Thoracic aorta (tissue), 2 donors: ENCODE data around the gene CFAP107. TPM values are rescaled to one million over a fixed set of nuclear protein-coding genes. Genes with fewer than 3 reads are reported as not detected.

Experiments used
- ATAC-seq: fragments of 150-250 bp; one replicate; pipeline ENCODE4 v1.8.0; 2017; ENCODE audit warnings: low read depth; ENCODE audit not compliant: insufficient number of reproducible peaks, low FRiP score
- DNase-seq: peaks from one replicate; pipeline ENCODE4 v3.0.0-alpha.2; 2020; ENCODE audit warnings: low spot score
- H3K27ac ChIP-seq, 2 donors: fragments of 200-600 bp; sonication (generic); 1 replicate in 1 of 2; 2 replicates in 1 of 2; pipeline ENCODE4 v1.5.1; 2016; ENCODE audit warnings: mild to moderate bottlenecking in 2 of 2, moderate library complexity in 2 of 2
- H3K27me3 ChIP-seq: fragments of 200-600 bp; sonication (generic); replicated peaks from 2 replicates; pipeline ENCODE4 v1.6.0; 2016; ENCODE audit warnings: mild to moderate bottlenecking; ENCODE audit not compliant: insufficient read depth
- H3K36me3 ChIP-seq: fragments of 200-600 bp; sonication (generic); one replicate; pipeline ENCODE4 v1.5.1; 2016
- H3K4me1 ChIP-seq, 2 donors: fragments of 200-600 bp; sonication (generic); 1 replicate in 1 of 2; 2 replicates in 1 of 2; pipeline versions ENCODE4 v1.5.1 to v1.6.0; 2016; ENCODE audit warnings: low read depth in 2 of 2, mild to moderate bottlenecking in 1 of 2; ENCODE audit not compliant: control insufficient read depth in 1 of 2
- H3K4me3 ChIP-seq: fragments of 200-600 bp; sonication (generic); 2 replicates; pipeline ENCODE4 v1.5.1; 2016; ENCODE audit warnings: mild to moderate bottlenecking
- H3K9me3 ChIP-seq: fragments of 200-600 bp; sonication (generic); 2 replicates; pipeline ENCODE4 v1.5.1; 2016
- total RNA-seq, 2 donors: library from RNA; depleted of rRNA; stranded (reverse); fragments of >200 nt; gene quantifications; one replicate each; pipeline versions ENCODE4 v1.1.0 to v1.2.3, GENCODE V29; 2016
- TF ChIP-seq, protein P1 (sequence below): fragments of 200-600 bp; sonication (generic); IDR thresholded peaks from one replicate; pipeline ENCODE4 v1.5.1; 2019; ENCODE audit warnings: antibody characterized with exemption

The CFAP107 gene
- total RNA-seq, 2 donors from 2014 or later: not detected

DNA sequence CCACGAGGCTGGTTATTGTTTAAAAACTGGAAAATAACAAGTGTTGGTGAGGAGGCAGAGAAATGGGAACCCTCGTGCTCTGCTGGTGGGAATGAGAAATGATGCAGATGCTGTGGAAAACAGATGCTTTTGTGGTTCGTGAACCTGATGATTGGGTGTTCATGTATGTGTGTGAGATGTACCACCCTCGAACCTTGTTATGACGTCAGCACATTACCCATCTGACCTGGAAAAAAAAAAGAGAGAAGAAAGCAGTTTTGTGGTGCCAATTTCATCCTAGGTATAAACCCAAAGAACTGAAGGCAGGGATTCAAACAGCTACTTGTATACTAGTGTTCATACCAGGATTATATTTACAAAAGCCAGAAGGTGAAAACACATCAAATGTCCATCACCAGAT, 6.4 kb upstream of the CFAP107 start:
- DNase-seq (no peak), ATAC-seq (no peak)
- Histone ChIP-seq H3K36me3 (no peaks in the 10 kb centered on the region), H3K27me3 (no peaks in the 10 kb centered on the region), H3K9me3 (no peaks in the 10 kb centered on the region), H3K27ac (no peak overlapping the region), H3K4me3 (no peak overlapping the region), H3K4me1 (no peaks in the 10 kb centered on the region)
- TF ChIP-seq, protein P1, sequence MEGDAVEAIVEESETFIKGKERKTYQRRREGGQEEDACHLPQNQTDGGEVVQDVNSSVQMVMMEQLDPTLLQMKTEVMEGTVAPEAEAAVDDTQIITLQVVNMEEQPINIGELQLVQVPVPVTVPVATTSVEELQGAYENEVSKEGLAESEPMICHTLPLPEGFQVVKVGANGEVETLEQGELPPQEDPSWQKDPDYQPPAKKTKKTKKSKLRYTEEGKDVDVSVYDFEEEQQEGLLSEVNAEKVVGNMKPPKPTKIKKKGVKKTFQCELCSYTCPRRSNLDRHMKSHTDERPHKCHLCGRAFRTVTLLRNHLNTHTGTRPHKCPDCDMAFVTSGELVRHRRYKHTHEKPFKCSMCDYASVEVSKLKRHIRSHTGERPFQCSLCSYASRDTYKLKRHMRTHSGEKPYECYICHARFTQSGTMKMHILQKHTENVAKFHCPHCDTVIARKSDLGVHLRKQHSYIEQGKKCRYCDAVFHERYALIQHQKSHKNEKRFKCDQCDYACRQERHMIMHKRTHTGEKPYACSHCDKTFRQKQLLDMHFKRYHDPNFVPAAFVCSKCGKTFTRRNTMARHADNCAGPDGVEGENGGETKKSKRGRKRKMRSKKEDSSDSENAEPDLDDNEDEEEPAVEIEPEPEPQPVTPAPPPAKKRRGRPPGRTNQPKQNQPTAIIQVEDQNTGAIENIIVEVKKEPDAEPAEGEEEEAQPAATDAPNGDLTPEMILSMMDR: no peak

DNA sequence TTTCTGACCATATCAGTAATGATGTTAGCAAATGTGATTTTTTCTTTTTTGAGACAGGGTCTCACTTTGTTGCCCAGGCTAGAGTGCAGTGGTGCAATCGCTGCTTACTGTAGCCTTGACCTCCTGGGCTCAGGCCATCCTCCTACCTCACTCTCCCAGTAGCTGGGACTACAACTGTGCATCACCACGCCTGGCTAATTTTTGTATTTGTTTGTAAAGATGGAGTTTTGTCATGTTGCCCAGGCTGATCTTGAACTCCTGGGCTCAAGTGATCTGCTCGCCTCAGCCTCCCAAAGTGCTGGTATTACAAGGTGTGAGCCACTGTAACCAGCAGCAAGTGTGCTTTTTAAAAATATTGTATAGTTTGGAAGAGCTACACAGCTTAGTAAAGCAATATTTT, 4.1 kb upstream of the CFAP107 start:
- ATAC-seq (no peak), DNase-seq (no peak)
- Histone ChIP-seq H3K27ac (no peak overlapping the region), H3K4me3 (no peak overlapping the region), H3K36me3 (no peaks in the 10 kb centered on the region), H3K27me3 (no peaks in the 10 kb centered on the region), H3K4me1 (no peaks in the 10 kb centered on the region), H3K9me3 (no peaks in the 10 kb centered on the region)
- TF ChIP-seq, protein P1: no peak

DNA sequence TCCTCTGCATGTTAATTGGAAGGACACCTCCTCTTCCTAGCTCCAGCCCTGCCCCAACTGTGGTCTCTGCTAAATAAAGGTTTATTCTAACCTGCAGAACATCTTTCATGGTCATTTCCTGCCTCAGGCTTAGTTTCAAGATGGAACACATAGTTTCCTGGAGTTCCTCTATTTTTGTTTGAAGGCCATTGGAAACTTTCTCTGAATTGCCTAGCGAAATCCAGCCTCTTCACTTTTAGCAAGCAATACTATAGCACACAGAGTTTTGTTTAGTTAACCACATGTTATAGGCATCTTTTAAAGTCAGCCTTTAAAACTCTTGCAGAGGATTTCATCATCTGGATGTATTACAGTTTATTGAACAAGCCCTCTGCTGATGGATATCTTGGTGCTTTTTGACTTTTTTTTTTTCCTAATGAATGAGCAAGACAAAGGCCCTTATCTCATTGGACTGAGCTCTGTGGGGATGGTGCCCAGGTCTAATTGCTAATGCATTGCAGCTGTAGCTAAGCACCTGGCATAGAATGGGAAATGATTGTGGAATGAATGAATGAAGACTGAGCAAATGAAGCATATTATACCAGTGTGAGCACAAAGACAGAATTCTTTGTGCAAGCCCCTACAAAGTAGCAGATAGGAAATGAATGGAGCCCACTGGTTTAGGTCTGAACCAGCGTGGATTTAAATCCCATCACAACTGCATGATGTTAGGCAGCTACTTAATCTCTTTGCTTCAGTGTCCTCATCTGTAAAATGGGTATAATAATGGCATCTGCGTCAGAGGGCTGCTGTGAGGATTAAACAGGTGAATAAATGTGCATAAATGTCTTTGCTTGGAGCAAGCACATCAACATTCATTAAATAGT, 641 bp upstream of the CFAP107 start:
- Histone ChIP-seq H3K27ac (no peak overlapping the region), H3K27me3 (no peaks in the 10 kb centered on the region), H3K9me3 (peaks cover 21% of the 10 kb centered on the region), H3K4me3 (no peak overlapping the region), H3K36me3 (no peaks in the 10 kb centered on the region), H3K4me1 (no peaks in the 10 kb centered on the region)
- ATAC-seq (no peak), DNase-seq (no peak)
- TF ChIP-seq, protein P1: no peak

DNA sequence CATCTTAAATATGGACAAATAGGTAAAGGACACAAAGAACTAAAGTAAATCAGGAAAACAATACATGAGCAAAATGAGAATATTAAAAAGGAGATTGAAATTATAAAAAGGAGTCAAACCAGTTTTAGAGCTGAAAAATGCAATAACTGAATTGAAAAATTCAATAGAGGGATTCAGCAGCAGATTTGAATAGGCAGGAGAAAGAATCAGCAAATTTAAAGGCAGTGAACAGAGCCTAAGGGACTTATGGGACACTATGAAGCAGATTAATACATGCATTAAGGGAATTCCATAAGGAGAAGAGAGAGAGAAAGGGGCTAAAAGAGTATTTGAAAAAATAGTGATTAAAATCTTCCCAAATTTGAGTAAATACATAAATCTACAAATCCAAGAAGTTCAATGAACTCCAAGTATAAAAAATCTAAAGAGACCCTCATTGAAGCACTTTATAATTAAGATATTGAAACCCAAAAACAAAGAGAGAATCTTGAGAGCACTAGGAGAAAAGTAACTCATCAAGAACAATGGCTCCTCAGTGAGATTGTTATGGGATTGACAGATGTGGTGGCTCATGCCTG, 2.9 kb downstream of the CFAP107 start:
- ATAC-seq (no peak), DNase-seq (no peak)
- H3K4me1 ChIP-seq: no peaks in the 10 kb centered on the region
- no peaks in the 10 kb centered on the region for H3K36me3 ChIP-seq
- H3K4me3 ChIP-seq: no peak overlapping the region
- TF ChIP-seq, protein P1: no peak
- peaks cover 23% of the 10 kb centered on the region for H3K9me3 ChIP-seq
- H3K27ac ChIP-seq: no peak overlapping the region
- no peaks in the 10 kb centered on the region for H3K27me3 ChIP-seq

DNA sequence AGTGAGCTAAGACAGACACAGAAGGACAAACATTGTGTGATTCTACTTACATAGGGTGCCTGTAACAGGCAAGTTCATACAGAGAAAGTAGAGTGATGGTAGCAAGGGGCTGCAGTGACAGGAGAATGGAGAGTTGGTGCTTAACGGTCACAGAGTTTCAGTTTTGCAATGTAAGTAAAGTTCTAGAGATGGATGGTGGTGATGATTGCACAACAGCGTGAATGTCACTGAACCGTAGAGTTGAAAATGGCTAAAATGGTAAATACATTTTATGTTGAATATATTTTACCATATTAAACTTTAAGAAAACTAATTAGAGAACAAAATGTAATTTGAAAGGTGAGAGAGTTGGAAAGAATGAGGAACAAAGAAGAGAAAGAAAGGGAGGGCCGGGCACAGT, 8.7 kb downstream of the CFAP107 start:
- TF ChIP-seq, protein P1: no peak

More for the DNA sequence above, 8.7 kb downstream of the CFAP107 start:
- Histone ChIP-seq H3K27ac (no peak overlapping the region), H3K27me3 (no peaks in the 10 kb centered on the region), H3K4me3 (no peak overlapping the region), H3K36me3 (no peaks in the 10 kb centered on the region), H3K4me1 (no peaks in the 10 kb centered on the region), H3K9me3 (peaks cover 8% of the 10 kb centered on the region)
- ATAC-seq: no peak
- DNase-seq: no peak
